T-helper 2 cell treated with Interferon-gamma antibody and Interleukin-4, amounts not matched to agents 5 μg/mL and 100 μg/mL, for 36 hours (primary cell): ENCODE measurements around the gene TNMD.
"Not testable (repeated sequence)": the region's sequence is repeated elsewhere in the genome, so short reads cannot be mapped to it uniquely, and the experiment has no call there.

Experiments
- DNase-seq: peaks from one replicate; pipeline ENCODE4 v3.0.0; 2021; ENCODE audit warnings: low spot score
- H3K27ac Mint-ChIP-seq: one replicate; pipeline ENCODE4 v1.8.0; 2021; ENCODE audit warnings: mild to moderate bottlenecking, mixed read lengths
- H3K27me3 Mint-ChIP-seq: one replicate; pipeline ENCODE4 v1.8.0; 2021; ENCODE audit warnings: low read depth, mixed read lengths
- H3K36me3 Mint-ChIP-seq: one replicate; pipeline ENCODE4 v1.8.0; 2021; ENCODE audit warnings: low read depth, mixed read lengths
- H3K4me1 Mint-ChIP-seq: one replicate; pipeline ENCODE4 v1.8.0; 2021; ENCODE audit warnings: low read depth, mixed read lengths
- H3K4me3 Mint-ChIP-seq: one replicate; pipeline ENCODE4 v1.8.0; 2022; ENCODE audit warnings: mild to moderate bottlenecking, moderate library complexity, mixed read lengths
- H3K9me3 Mint-ChIP-seq: one replicate; pipeline ENCODE4 v1.8.0; 2021; ENCODE audit warnings: mixed read lengths

TNMD gene

GRCh38 chrX:100584611-100585010, at the start of gene TNMD:
TSS of gene TNMD (plus strand) at chrX:100584936. CDS start at chrX:100585019, 83 bp downstream.
- Mint-ChIP-seq H3K27me3 (peaks cover 5% of the 10 kb centered on the region), H3K27ac (no peak within 1 kb of the TSS)

DNA sequence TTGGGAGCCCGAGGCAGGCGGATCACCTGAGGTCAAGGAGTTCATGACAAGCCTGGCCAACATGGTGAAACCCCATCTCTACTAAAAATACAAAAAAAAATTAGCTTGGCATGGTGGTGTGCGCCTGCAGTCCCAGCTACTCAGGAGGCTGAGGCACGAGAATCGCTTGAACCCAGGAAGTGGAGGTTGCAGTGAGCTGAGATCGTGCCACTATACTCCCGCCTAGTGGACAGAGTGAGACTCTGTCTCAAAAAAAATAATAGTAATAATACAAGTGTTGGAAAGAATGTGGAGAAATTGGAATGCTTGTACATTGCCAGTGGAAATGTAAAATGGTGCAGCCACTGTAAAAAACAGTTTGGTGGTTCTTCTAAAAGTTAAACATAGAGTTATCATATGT, 19.2 kb upstream of the TNMD start:
- H3K9me3 Mint-ChIP-seq, H3K27me3 Mint-ChIP-seq, H3K4me3 Mint-ChIP-seq: not testable (repeated sequence)

More at GRCh38 chrX:100584611-100585010, at the start of gene TNMD:
- Mint-ChIP-seq H3K36me3 (no peaks in the 10 kb centered on the region), H3K4me1 (no peaks in the 10 kb centered on the region), H3K4me3 (no peak within 1 kb of the TSS), H3K9me3 (no peaks in the 10 kb centered on the region)
- DNase-seq: no peak

DNA sequence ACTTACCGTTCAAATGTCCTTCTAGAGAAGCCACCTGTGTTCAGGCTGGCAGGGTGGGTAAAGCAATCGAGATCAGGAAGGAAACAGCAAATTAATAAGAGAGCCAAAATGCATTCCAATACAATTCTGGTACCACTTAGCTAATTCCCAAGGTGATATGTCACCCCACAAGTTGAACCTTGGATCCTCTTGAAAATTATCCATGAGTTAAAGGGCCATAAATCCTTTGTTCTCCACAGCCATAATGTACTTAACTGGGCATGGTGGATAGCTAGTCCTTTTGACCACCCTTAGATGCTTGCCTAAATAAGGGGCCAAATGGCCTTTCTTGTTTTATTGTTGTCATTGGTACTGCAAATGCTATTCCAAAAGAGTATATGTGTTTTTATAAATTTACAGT, 2.0 kb downstream of the TNMD start:
- Mint-ChIP-seq H3K9me3 (no peaks in the 10 kb centered on the region), H3K4me1 (no peaks in the 10 kb centered on the region), H3K36me3 (no peaks in the 10 kb centered on the region), H3K27ac (no peak overlapping the region), H3K27me3 (peaks cover 5% of the 10 kb centered on the region), H3K4me3 (no peak overlapping the region)
- no peak for DNase-seq

More for the DNA sequence above, 19.2 kb upstream of the TNMD start:
- DNase-seq, H3K27ac Mint-ChIP-seq, H3K4me1 Mint-ChIP-seq, H3K36me3 Mint-ChIP-seq: not testable (repeated sequence)

DNA sequence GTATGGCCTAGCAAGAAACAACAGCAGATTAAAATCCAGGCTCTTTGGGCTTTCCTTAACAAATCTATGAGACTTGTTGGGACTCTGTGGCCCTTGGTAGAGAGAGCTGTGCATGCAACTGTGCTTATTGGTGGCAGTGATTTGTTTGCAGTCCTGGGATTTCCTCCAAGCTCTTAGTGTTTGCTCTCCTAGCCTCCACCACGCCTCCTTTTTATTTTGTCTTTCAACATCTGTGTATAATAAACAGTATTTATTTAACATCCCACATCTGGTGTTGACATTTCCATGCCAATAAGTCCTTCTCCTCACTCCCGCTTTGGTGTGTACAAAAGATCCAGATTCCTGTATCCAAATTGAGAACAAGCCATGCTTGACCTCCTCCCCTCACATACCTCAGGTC, 3.1 kb downstream of the TNMD start:
- peaks cover 5% of the 10 kb centered on the region for H3K27me3 Mint-ChIP-seq
- no peak overlapping the region for H3K27ac Mint-ChIP-seq
- DNase-seq: no peak
- H3K9me3 Mint-ChIP-seq: no peaks in the 10 kb centered on the region
- H3K4me1 Mint-ChIP-seq: no peaks in the 10 kb centered on the region
- no peaks in the 10 kb centered on the region for H3K36me3 Mint-ChIP-seq
- H3K4me3 Mint-ChIP-seq: no peak overlapping the region

DNA sequence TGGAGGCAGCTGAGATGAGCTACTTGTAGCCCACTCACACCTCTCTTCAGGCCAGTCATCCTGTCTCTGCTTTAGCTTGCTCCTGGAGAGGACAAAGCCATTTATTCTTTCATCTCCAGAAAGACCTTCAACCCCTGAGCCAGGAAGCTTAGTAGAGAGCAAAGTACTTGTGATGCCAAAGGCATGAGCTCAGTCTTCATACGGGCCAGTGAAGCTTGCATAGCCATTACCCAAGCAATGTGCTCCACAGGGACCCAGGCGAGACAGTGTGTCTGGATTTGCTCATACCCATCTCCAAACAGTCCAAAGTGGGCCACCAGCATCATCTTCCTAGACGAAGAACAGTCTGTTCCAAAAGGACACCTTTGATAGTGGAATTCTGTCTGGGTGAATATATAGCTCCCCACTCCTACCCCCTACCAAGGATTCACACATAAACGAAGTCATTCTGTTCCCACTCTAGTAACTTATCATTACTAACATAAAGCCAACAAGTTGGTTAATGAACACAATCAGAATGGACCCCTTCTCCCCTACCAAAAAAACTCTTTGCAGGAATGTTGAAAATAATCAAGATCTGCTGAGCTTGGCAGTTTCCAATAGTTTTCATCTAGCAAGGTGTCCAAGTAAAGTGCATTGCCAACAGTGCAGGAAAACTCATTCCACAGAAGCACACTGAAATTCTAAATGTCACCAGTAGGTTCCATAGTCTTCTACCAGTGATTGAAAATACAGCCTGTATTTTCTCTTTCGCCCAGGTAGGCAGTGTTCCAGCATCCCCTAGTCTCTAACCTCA, 6.7 kb downstream of the TNMD start:
- Mint-ChIP-seq H3K9me3 (no peaks in the 10 kb centered on the region), H3K4me1 (no peaks in the 10 kb centered on the region), H3K4me3 (no peak overlapping the region), H3K27ac (no peak overlapping the region), H3K36me3 (no peaks in the 10 kb centered on the region), H3K27me3 (peaks cover 2% of the 10 kb centered on the region)
- no peak for DNase-seq

GRCh38 chrX:100593126-100593525, 8.4 kb downstream of the TNMD start:
- no peaks in the 10 kb centered on the region for H3K36me3 Mint-ChIP-seq
- peaks cover under 1% of the 10 kb centered on the region for H3K27me3 Mint-ChIP-seq
- H3K27ac Mint-ChIP-seq: no peak overlapping the region
- no peaks in the 10 kb centered on the region for H3K9me3 Mint-ChIP-seq
- no peak for DNase-seq
- no peaks in the 10 kb centered on the region for H3K4me1 Mint-ChIP-seq
- no peak overlapping the region for H3K4me3 Mint-ChIP-seq

DNA sequence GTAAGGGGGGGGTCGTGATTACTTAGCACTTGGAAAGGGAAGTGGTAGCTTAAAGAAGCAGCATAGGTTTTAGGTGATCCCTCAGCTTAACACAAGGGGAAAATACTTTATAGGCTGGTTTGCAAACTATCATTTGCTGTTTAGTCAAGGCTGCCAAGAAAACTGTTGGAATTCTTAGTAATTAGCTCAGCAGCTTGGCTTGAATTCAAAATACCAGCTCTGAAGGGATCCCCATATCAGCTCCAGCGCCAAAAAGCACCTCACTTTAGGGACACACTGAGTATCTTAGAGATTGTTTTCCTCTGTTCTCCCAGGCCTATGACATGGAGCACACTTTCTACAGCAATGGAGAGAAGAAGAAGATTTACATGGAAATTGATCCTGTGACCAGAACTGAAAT, 8.8 kb downstream of the TNMD start:
- DNase-seq: no peak
- no peaks in the 10 kb centered on the region for H3K4me1 Mint-ChIP-seq
- no peaks in the 10 kb centered on the region for H3K36me3 Mint-ChIP-seq

DNA sequence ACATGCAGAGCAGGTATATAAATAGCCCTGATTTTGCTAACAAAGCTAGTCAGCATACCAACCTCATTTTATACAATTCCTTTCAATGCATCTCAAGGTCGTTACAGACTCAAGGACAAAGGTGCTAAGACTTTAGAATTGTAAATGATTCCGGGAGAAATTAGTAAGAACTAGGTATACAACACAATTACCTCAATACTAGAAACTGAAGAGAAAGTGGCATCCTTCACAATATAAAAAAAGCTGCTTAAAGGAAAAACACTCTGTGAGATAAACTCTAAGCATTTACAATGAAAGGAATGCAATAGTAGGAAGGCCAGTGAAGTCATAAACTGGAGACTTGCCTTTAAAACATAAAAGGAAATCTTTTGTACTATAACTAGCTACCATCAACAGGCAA, 11.9 kb downstream of the TNMD start:
- no peak for DNase-seq
- no peaks in the 10 kb centered on the region for H3K9me3 Mint-ChIP-seq
- no peak overlapping the region for H3K4me3 Mint-ChIP-seq
- H3K4me1 Mint-ChIP-seq: no peaks in the 10 kb centered on the region
- H3K27me3 Mint-ChIP-seq: peaks cover 2% of the 10 kb centered on the region
- H3K27ac Mint-ChIP-seq: no peak overlapping the region
- no peaks in the 10 kb centered on the region for H3K36me3 Mint-ChIP-seq

More for the DNA sequence above, 8.8 kb downstream of the TNMD start:
- no peaks in the 10 kb centered on the region for H3K27me3 Mint-ChIP-seq
- no peak overlapping the region for H3K27ac Mint-ChIP-seq
- no peak overlapping the region for H3K4me3 Mint-ChIP-seq
- no peaks in the 10 kb centered on the region for H3K9me3 Mint-ChIP-seq

DNA sequence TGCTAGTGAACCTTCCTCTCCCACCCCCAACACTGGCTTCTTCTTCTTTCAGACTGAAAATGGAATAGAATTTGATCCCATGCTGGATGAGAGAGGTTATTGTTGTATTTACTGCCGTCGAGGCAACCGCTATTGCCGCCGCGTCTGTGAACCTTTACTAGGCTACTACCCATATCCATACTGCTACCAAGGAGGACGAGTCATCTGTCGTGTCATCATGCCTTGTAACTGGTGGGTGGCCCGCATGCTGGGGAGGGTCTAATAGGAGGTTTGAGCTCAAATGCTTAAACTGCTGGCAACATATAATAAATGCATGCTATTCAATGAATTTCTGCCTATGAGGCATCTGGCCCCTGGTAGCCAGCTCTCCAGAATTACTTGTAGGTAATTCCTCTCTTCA, 14.7 kb downstream of the TNMD start:
- no peak for DNase-seq
- Mint-ChIP-seq H3K27me3 (peaks cover 2% of the 10 kb centered on the region), H3K27ac (no peak overlapping the region), H3K4me1 (no peaks in the 10 kb centered on the region), H3K9me3 (no peaks in the 10 kb centered on the region), H3K36me3 (no peaks in the 10 kb centered on the region), H3K4me3 (no peak overlapping the region)

GRCh38 chrX:100600340-100600739, 15.6 kb downstream of the TNMD start:
- Mint-ChIP-seq H3K4me1 (no peaks in the 10 kb centered on the region), H3K4me3 (no peak overlapping the region), H3K27me3 (peaks cover 4% of the 10 kb centered on the region), H3K36me3 (no peaks in the 10 kb centered on the region), H3K27ac (no peak overlapping the region), H3K9me3 (no peaks in the 10 kb centered on the region)
- DNase-seq: no peak

GRCh38 chrX:100600758-100601157, 16.0 kb downstream of the TNMD start:
- Mint-ChIP-seq H3K4me3 (no peak overlapping the region), H3K36me3 (no peaks in the 10 kb centered on the region), H3K4me1 (no peaks in the 10 kb centered on the region), H3K27ac (no peak overlapping the region), H3K27me3 (peaks cover 4% of the 10 kb centered on the region), H3K9me3 (no peaks in the 10 kb centered on the region)
- no peak for DNase-seq

DNA sequence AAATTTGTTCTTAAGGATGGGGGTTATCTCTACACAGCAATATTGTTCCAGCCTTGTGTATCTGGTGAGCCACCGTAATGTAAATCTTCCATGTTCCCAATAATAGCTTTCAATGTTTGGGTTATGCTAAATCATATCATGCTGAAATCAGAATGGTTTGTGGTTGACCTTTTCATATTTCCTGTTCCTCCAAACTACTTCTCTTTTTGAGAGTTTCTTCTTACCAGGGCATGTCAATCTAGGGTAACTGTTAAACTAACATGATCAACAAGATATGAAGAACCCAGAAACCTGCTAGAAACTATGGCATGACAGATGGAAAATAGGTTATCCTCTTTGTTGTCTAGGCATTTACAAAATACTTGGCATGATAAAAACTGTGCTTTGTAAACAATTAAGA, 22.0 kb downstream of the TNMD start:
- Mint-ChIP-seq H3K4me3 (no peak overlapping the region), H3K4me1 (peaks cover 3% of the 10 kb centered on the region), H3K27ac (no peak overlapping the region), H3K36me3 (no peaks in the 10 kb centered on the region), H3K9me3 (no peaks in the 10 kb centered on the region), H3K27me3 (peaks cover 5% of the 10 kb centered on the region)
- DNase-seq: no peak

DNA sequence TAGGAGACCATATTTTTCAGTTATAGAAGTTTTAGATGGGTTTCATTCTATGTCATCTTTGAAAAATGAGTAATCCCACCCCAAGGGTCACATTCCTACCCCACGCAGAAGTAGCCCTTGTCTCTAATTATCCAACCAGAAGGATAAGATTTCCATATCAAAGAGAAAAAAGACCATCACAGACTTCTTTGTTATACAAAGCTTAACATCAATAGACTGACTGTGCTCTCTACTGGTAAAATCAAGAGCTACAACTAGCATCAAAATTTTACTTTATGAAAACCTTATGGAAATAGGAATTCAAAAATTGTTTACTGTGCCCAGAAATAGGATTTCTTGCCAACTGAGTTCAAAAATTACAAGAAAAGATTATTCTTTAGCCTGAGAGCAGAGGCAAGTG, 24.9 kb downstream of the TNMD start:
- H3K9me3 Mint-ChIP-seq: no peaks in the 10 kb centered on the region
- no peak overlapping the region for H3K4me3 Mint-ChIP-seq
- H3K36me3 Mint-ChIP-seq: no peaks in the 10 kb centered on the region
- no peak overlapping the region for H3K27ac Mint-ChIP-seq
- H3K4me1 Mint-ChIP-seq: peaks cover 3% of the 10 kb centered on the region
- peaks cover 12% of the 10 kb centered on the region for H3K27me3 Mint-ChIP-seq
- DNase-seq: no peak

- Mint-ChIP-seq H3K9me3 (no peaks in the 10 kb centered on the region), H3K4me1 (peaks cover under 1% of the 10 kb centered on the region), H3K4me3 (no peak overlapping the region), H3K27me3 (peaks cover 7% of the 10 kb centered on the region), H3K27ac (no peak overlapping the region), H3K36me3 (no peaks in the 10 kb centered on the region)
- no peak for DNase-seq
Observed at GRCh38 chrX:100611951-100612350, 27.2 kb downstream of the TNMD start.

DNA sequence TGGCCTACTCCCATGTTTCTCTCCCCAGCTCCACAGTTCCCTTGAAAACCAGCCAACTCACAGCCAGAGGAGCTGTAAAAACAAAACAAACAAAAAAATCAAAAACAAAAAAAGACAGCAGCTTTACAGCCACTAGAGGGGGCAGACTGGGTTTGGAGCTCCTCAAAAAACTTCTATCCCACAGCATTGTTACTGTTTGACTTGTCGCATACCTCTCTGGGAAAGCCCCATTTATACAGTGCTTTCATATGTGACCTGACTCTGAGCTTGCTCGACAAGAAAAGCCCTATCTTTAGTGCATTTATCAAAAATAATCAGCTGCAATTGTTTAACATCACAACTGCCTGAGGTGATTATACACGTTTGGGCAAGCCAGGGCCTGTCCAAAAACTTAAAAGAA, 30.3 kb downstream of the TNMD start:
- peaks cover 13% of the 10 kb centered on the region for H3K27me3 Mint-ChIP-seq
- no peak overlapping the region for H3K4me3 Mint-ChIP-seq
- H3K27ac Mint-ChIP-seq: no peak overlapping the region
- no peaks in the 10 kb centered on the region for H3K9me3 Mint-ChIP-seq
- peak; percentile 3 for DNase-seq
- H3K36me3 Mint-ChIP-seq: no peaks in the 10 kb centered on the region
- no peaks in the 10 kb centered on the region for H3K4me1 Mint-ChIP-seq
